ENCODE data around the gene PROCA1. TPM values are rescaled to one million over a fixed set of nuclear protein-coding genes. Genes with fewer than 3 reads are reported as not detected.

Gene PROCA1, protein sequence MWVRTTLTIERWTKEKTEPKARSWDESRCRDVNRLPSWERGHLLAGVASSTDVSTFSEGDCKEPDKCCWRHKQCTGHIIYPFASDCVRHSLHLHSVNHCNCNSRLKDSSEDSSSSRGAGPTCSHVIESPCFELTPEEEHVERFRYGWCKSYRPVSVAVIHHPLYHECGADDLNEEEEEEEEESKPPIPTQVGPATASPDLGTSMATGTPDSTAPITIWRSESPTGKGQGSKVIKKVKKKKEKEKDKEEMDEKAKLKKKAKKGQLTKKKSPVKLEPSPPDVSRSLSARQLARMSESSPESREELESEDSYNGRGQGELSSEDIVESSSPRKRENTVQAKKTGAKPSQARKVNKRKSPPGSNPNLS
- polyA plus RNA-seq = 5.7 TPM
- long read RNA-seq, donor 1, partial matches to known transcripts = 1,947 of 2,043 reads
- long read RNA-seq, donor 1, other reads (novel, unspliced or antisense) = 96 of 2,043 reads
- long read RNA-seq, donor 2, partial matches to known transcripts = 4,764 of 4,982 reads
- long read RNA-seq, donor 2, other reads (novel, unspliced or antisense) = 217 of 4,982 reads
- long read RNA-seq, donor 3 = 0 reads
- long read RNA-seq, donor 4 = 0 reads
- long read RNA-seq, donor 5, partial matches to known transcripts = 0 of 1 reads
- long read RNA-seq, donor 5, other reads (novel, unspliced or antisense) = 0 of 1 reads
- long read RNA-seq, donor 6, partial matches to known transcripts = 4,274 of 4,484 reads
- long read RNA-seq, donor 6, other reads (novel, unspliced or antisense) = 210 of 4,484 reads
- long read RNA-seq, donor 7 = 0 reads
- long read RNA-seq, donor 8, partial matches to known transcripts = 4,872 of 5,082 reads
- long read RNA-seq, donor 8, other reads (novel, unspliced or antisense) = 208 of 5,082 reads
- long read RNA-seq, donor 9, partial matches to known transcripts = 0 of 1 reads
- long read RNA-seq, donor 9, other reads (novel, unspliced or antisense) = 0 of 1 reads
- long read RNA-seq, donor 10, partial matches to known transcripts = 4,176 of 4,363 reads
- long read RNA-seq, donor 10, other reads (novel, unspliced or antisense) = 187 of 4,363 reads
- long read RNA-seq, donor 11 = 0 reads

DNA sequence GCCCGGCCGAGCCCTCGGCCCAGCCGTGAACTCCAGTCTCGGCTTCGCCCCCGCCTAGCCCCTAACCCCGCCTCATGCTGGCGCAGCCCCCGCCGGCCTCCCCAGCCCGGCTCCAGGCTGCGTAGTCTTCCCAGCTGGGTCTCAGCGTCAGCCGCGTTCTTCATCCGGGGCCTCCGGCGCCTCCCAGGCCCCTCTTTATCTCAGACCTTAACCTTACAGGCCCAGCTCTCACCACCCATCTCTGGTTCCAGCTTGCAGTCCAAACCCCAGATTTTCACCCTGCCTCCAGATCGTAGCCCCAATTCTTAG is at the start of gene PROCA1:
Gene PROCA1, minus strand, starts transcription at position 166 of the 309 bp plus-strand sequence. CDS start 228 bp downstream, outside the sequence.
- no CpG with 5 or more reads among the region's 20 CpGs for WGBS (ENCODE audit: insufficient coverage, low lambda C conversion rate)
- Histone ChIP-seq H3K27ac (ENCODE audit: low read length) (peak within 1 kb of the TSS; percentile 99), H3K4me1 (ENCODE audit: control insufficient read depth, insufficient read depth, low read length) (peaks cover 25% of the 10 kb centered on the region)

DNA sequence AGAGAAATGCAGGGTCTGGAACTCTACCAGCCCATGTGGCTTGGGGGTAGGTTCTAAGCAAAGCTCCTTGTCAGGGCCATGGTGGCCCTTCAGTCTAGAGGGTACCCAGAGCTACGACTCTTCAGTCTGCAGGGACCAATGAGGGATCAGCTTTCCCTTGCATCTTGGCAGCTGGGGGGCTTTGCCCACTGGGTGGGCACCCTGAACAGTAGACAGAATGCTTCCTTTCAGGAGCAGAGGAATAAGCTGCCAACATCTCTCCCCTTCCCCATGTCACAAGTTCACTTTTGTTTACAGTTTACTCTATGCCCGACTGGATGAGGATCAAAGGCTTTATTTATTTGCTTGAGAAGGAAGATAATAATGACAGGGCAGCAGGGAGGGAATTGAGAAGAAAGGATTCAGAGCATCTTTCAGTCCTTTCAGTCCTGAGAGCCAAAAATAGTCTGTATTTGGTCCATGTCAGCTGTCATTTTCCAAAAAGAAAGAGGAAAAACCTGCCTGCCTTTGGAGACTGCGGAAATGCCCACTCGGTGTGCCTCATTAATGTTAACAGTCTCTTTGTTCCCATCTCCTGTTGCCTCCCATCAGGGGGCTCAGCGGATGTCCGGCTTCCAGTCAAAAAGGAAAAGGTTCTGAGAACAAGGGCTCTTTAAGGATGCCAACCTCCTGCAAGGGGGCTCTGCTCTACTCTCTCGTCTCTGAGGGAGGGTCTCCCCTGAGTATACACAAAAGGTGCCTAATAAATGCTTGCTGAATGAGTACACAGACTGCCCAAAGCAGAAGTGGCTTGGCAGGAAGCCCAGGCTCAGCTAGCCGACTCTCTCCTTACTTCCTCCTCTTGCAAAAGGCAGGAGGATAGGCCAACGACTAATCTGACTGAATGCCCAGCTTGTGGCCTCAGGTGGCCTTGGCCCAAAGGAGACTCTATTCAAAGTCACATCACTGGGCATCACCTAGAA is 49.2 kb upstream of the PROCA1 start:
- peaks cover 63% of the 10 kb centered on the region for H3K36me3 ChIP-seq (ENCODE audit: control insufficient read depth, insufficient read depth, low read length)
- no peak overlapping the region for H3K4me3 ChIP-seq (ENCODE audit: low read length)
- WGBS (ENCODE audit: insufficient coverage, low lambda C conversion rate) = no CpG with 5 or more reads among the region's 9 CpGs
- H3K9me3 ChIP-seq (ENCODE audit: control insufficient read depth, low read depth, low read length) = no peaks in the 10 kb centered on the region
- H3K27me3 ChIP-seq (ENCODE audit: control insufficient read depth, insufficient read depth, low read length) = no peaks in the 10 kb centered on the region
- H3K27ac ChIP-seq (ENCODE audit: low read length) = no peak overlapping the region
- H3K4me1 ChIP-seq (ENCODE audit: control insufficient read depth, insufficient read depth, low read length) = no peaks in the 10 kb centered on the region
- DNase-seq = no peak

More for the DNA sequence above, at the start of gene PROCA1:
- no peak for DNase-seq
- Histone ChIP-seq H3K9me3 (ENCODE audit: control insufficient read depth, low read depth, low read length) (peaks cover 7% of the 10 kb centered on the region), H3K4me3 (ENCODE audit: low read length) (peak within 1 kb of the TSS; percentile 58), H3K27me3 (ENCODE audit: control insufficient read depth, insufficient read depth, low read length) (no peaks in the 10 kb centered on the region), H3K36me3 (ENCODE audit: control insufficient read depth, insufficient read depth, low read length) (peaks cover 24% of the 10 kb centered on the region)

DNA sequence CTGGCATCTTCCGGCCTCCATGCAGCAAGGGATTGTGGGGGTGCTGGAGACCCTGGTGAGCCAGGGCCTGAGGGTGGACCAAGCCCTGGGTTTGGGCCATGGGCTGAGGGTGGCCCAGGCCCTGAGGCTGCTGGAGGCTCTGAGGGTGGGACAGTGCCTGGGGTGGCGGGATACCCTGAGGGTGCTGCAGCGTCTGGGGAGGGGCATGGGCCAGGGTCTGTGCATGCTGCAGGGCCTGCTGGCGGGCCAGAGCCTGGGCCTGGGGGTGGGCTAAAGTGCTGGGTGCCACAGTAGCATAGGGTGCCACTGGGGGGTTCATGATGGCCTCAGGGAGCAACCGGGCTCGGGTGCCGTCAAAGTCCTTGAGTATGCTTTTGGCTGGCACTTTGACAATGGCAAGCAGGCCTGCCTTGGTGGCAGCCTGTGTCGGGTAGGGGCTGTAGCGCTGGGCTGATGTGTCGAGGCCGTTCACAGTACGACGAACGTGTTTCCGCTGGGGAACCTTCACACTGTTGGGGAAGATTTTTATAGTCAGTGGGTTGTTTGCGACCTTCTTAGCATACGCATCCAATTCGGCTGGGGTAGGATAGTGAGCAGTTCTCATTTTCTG is 47.7 kb upstream of the PROCA1 start:
- Histone ChIP-seq H3K4me1 (ENCODE audit: control insufficient read depth, insufficient read depth, low read length) (no peaks in the 10 kb centered on the region), H3K4me3 (ENCODE audit: low read length) (no peak overlapping the region), H3K36me3 (ENCODE audit: control insufficient read depth, insufficient read depth, low read length) (peaks cover 55% of the 10 kb centered on the region), H3K27me3 (ENCODE audit: control insufficient read depth, insufficient read depth, low read length) (no peaks in the 10 kb centered on the region), H3K27ac (ENCODE audit: low read length) (no peak overlapping the region), H3K9me3 (ENCODE audit: control insufficient read depth, low read depth, low read length) (no peaks in the 10 kb centered on the region)
- DNase-seq = no peak
- WGBS (ENCODE audit: insufficient coverage, low lambda C conversion rate) = no CpG with 5 or more reads among the region's 18 CpGs

DNA sequence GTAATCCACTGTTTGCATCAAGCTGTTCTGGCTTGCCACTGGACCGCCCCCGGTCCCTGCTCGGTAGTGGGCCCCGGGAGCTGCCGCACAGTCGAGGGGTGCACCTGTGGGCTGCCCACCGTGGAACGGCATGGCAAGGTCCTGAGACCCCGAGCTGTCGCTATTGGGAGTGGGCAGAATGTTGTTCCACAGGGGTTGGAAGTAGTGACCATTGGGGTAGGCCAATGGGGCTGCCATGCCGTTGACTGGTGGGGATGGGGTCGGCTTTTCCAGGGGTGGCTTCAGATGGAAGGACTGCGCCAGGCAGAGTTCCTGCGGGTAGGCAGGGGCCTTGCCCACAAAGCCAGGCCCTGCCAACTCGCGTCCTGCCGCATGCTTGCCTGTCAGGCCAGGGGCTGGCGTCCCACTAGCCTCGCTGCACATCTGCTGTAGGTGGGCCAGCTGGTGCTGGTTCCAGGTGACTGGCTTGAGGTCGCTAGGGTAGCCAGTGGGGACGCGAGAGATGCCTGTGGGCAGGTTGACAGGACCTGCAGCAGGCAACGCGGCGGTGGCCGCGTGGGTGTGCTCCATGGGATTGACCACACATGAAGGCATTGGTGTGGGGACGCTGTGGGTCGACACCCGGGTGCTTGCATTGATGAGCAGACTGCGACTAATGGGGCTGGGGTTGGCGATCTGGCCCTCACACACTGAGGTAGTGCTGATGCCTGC is 46.9 kb upstream of the PROCA1 start:
- no peak overlapping the region for H3K4me3 ChIP-seq (ENCODE audit: low read length)
- H3K36me3 ChIP-seq (ENCODE audit: control insufficient read depth, insufficient read depth, low read length) = peaks cover 55% of the 10 kb centered on the region
- no peaks in the 10 kb centered on the region for H3K27me3 ChIP-seq (ENCODE audit: control insufficient read depth, insufficient read depth, low read length)
- DNase-seq = no peak
- WGBS (ENCODE audit: insufficient coverage, low lambda C conversion rate) = 100% methylated on average over 2 of the region's 32 CpGs
- H3K27ac ChIP-seq (ENCODE audit: low read length) = no peak overlapping the region
- H3K4me1 ChIP-seq (ENCODE audit: control insufficient read depth, insufficient read depth, low read length) = no peaks in the 10 kb centered on the region
- no peaks in the 10 kb centered on the region for H3K9me3 ChIP-seq (ENCODE audit: control insufficient read depth, low read depth, low read length)

DNA sequence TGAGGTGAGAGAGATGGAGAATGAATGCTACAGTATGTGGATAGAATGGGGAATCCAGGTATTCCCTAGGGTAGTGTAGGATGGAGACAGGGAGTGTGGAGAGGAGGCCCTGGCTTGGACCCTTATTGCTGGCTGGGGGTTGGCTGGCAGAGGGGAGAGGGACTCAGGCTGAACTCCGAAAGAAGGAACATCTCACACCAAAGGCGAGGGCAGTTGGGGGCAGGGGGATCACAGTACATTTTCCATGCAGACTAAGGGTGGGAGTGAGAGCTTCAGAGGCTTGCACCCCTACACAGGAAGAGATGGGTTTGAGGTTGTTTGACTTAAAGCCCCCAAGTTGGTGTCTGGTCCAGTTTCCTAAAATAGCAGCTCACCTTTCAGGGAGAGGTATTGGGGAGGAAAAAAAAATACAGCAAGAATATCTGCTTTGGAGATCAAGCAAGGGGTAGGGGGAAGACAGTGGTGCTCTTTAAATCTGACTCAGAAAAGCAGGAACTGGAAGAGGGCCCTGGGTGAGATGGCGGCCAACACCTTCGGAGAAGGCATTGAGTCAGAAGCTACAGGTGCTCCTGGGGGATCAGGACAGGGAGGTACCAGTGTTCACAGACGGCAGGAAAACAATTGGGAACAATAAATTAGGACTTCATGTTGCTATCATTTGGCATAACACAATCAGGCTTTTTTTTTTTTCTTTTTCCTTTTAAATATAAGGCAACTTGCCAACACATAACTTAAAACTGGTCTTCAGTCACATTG is 44.5 kb upstream of the PROCA1 start:
- peaks cover 49% of the 10 kb centered on the region for H3K36me3 ChIP-seq (ENCODE audit: control insufficient read depth, insufficient read depth, low read length)
- 80% methylated on average over 3 of the region's 5 CpGs for WGBS (ENCODE audit: insufficient coverage, low lambda C conversion rate)
- no peak overlapping the region for H3K4me3 ChIP-seq (ENCODE audit: low read length)
- no peaks in the 10 kb centered on the region for H3K9me3 ChIP-seq (ENCODE audit: control insufficient read depth, low read depth, low read length)
- H3K27me3 ChIP-seq (ENCODE audit: control insufficient read depth, insufficient read depth, low read length) = no peaks in the 10 kb centered on the region
- no peak for DNase-seq
- H3K27ac ChIP-seq (ENCODE audit: low read length) = no peak overlapping the region
- no peaks in the 10 kb centered on the region for H3K4me1 ChIP-seq (ENCODE audit: control insufficient read depth, insufficient read depth, low read length)

DNA sequence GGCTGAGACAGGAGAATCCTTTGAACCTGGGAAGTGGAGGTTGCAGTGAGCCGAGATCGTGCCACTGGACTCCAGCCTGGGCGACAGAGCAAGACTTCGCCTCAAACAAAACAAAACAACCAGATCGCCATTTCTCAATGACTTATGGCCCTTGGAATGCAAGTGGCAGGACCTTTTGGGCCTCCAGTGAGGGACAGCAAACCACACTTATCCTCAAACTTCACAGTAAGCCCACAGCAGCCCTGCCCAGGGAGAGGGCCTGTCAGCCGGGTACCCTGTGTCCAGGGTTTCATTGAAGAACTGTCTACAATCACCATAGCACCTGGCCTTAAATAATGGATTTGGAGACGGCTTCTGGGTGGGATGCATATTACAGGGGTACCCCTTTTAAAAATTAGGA is 43.8 kb upstream of the PROCA1 start:
- H3K9me3 ChIP-seq (ENCODE audit: control insufficient read depth, low read depth, low read length) = no peaks in the 10 kb centered on the region
- no peaks in the 10 kb centered on the region for H3K27me3 ChIP-seq (ENCODE audit: control insufficient read depth, insufficient read depth, low read length)
- no peak overlapping the region for H3K4me3 ChIP-seq (ENCODE audit: low read length)
- DNase-seq = no peak
- H3K36me3 ChIP-seq (ENCODE audit: control insufficient read depth, insufficient read depth, low read length) = peaks cover 49% of the 10 kb centered on the region
- no peak overlapping the region for H3K27ac ChIP-seq (ENCODE audit: low read length)
- H3K4me1 ChIP-seq (ENCODE audit: control insufficient read depth, insufficient read depth, low read length) = peaks cover 3% of the 10 kb centered on the region
- no CpG with 5 or more reads among the region's 7 CpGs for WGBS (ENCODE audit: insufficient coverage, low lambda C conversion rate)

DNA sequence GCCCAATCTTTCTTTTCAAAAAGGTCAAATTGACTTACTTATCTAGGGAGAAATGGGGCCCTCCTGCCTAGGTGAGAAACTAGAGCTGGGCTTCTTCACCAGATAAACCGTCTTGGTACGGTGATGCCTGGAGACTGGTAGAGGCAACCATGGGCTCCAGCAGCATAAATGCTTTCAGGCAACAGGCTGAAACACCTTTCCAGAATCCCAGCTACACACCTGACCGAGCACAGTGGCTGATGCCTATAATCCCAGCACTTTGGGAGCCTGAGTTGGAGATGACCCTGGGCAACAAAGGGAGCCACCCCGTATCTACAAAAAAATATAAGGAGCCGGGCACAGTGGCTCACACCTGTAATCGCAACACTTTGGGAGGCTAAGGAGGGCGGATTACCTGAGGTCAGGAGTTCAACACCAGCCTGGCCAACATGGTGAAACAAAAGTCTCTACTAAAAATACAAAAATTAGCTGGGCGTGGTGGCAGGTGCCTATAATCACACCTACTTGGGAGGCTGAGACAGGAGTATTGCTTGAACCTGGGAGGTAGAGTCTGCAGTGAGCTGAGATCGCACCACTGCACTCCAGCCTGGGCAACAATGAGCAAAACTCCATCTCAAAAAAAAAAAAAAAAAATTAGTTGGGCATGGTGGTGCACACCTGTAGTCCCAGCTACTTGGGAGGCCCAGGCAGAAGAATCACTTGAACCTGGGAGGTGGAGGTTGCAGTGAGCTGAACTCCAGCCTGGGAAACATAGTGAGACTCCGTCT is 40.1 kb upstream of the PROCA1 start:
- no peaks in the 10 kb centered on the region for H3K27me3 ChIP-seq (ENCODE audit: control insufficient read depth, insufficient read depth, low read length)
- peaks cover 20% of the 10 kb centered on the region for H3K4me1 ChIP-seq (ENCODE audit: control insufficient read depth, insufficient read depth, low read length)
- peaks cover 54% of the 10 kb centered on the region for H3K36me3 ChIP-seq (ENCODE audit: control insufficient read depth, insufficient read depth, low read length)
- no peaks in the 10 kb centered on the region for H3K9me3 ChIP-seq (ENCODE audit: control insufficient read depth, low read depth, low read length)
- H3K4me3 ChIP-seq (ENCODE audit: low read length) = no peak overlapping the region
- DNase-seq = no peak
- WGBS (ENCODE audit: insufficient coverage, low lambda C conversion rate) = no CpG with 5 or more reads among the region's 10 CpGs
- H3K27ac ChIP-seq (ENCODE audit: low read length) = no peak overlapping the region

DNA sequence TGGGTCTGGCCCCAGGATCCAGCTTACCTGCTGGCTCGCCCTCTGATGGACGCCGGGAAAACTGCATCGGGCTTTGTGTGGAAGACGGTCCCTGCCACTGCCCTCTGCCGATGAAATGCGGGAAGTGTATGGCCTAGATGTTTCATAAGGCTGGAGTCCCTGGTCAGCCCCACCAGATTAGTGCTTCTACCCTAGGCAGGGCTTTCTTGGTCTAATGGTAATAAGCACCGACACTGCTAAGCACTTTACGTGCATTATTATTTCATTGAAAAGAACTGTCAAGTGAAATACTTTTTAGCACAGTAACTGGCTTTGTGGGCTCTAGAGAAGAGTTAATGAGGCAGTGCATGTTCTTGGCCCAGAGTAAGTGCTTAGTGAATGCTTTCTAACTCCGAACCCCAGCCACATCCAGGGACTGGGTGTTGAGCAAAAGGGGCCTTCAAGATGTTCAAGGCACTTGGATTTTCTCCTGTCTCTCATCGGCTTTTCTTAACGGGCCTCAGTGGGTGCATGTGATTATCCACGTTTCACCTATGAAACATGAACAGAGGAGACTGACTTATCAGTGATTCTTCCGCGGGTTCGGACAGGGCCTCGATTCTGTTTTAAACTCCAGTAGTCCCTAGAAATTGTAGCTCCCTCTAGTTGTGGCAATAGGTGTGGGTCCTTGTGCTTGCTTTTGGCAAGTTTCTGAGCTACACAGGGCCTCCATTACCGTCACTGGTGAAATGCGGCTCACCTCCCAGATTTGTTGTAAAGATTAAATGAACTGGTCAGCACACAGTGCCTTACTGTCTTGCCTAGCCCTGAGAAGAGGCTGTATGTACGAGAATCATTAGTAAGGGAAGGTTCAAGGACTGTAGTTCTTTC is 38.7 kb upstream of the PROCA1 start:
- Histone ChIP-seq H3K9me3 (ENCODE audit: control insufficient read depth, low read depth, low read length) (no peaks in the 10 kb centered on the region), H3K4me3 (ENCODE audit: low read length) (no peak overlapping the region), H3K4me1 (ENCODE audit: control insufficient read depth, insufficient read depth, low read length) (peaks cover 33% of the 10 kb centered on the region), H3K27ac (ENCODE audit: low read length) (peak overlapping the region; percentile 38), H3K36me3 (ENCODE audit: control insufficient read depth, insufficient read depth, low read length) (peaks cover 58% of the 10 kb centered on the region), H3K27me3 (ENCODE audit: control insufficient read depth, insufficient read depth, low read length) (no peaks in the 10 kb centered on the region)
- peak; percentile 85 to 87 for DNase-seq
- WGBS (ENCODE audit: insufficient coverage, low lambda C conversion rate) = 67% methylated on average over 1 of the region's 20 CpGs
